Measurements from ENCODE around the gene ACYP1. TPM values are rescaled to one million over a fixed set of nuclear protein-coding genes. Genes with fewer than 3 reads are reported as not detected.

Gene ACYP1
- total RNA-seq (2014; rRNA removed; shearing (Covaris generic)): 97.5 and 121 TPM in 2 replicates
- 65.0 and 80.9 TPM in 2 replicates for total RNA-seq (2022)
- percentile 86 among the genes with signal in this experiment for Bru-seq, nascent RNA
- BruChase-seq, experiment 1, labeled RNA remaining after a 6-hour chase: percentile 95 among the genes with signal in this experiment
- percentile 92 among the genes with signal in this experiment for BruChase-seq, experiment 2, labeled RNA remaining after a 2-hour chase
- long read RNA-seq, transcript ACYP1-201 (3 exons, 627 nt): major isoform, 52 of 78 reads
- long read RNA-seq, partial matches to known transcripts: 0 of 78 reads
- long read RNA-seq, other reads (novel, unspliced or antisense): 22 of 78 reads

DNA sequence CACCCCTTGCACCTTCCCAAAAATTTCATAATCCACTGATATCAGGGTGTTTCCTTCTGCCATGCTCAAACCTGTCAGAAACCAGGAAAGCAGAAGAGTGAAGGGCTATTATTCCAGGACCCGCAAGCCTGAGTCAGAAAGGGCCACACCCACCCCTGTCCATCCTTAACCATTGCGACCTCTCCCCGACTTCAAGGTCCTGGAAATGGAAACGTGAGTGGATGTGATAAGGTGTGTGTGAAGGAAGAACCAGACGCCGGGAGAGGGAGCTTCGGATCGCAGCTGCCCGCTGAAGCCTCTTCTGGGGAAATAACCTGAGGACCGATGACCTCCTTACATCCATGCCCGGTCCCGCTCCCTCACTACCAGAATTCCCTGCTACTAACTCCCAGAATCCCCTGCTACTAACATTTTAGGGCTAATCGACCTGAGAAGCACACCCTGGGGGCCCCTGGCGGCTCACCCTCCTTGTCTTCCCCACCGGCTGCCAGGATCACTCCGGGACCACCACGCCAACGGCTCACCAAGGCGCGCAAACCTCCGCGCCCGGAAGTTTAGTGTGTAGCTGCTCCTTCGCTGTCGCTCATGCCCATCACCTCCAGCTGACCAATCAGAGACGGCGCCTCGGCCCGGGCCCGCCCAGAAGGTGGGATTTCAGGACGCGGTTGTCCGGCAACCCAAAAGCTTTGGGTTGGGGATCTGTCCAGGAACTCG is at the start of gene ACYP1:
ACYP1 (minus strand) TSS at position 534 of the 714 bp plus-strand sequence; CDS start at position 63, 471 bp downstream.
- peak; percentile 94 for DNase-seq (ENCODE audit: low spot score)
- no peaks in the 10 kb centered on the region for H4K20me1 ChIP-seq (ENCODE audit: insufficient read depth, low read length)
- H3K9me2 ChIP-seq (ENCODE audit: insufficient read depth, low read length): no peaks in the 10 kb centered on the region
- intact Hi-C loops (cut with micrococcal nuclease; ENCODE audit: unreplicated experiment): loop anchor here (10.0 kb wide), 1 partner anchor 241 kb away; no protein-coding TSS in a partner anchor
- peak within 1 kb of the TSS; percentile 72 for H3K4me2 ChIP-seq (ENCODE audit: low read length)
- H3K27ac ChIP-seq (ENCODE audit: low read depth, low read length, poor library complexity, severe bottlenecking): peak within 1 kb of the TSS; percentile 41
- TF ChIP-seq, protein P1, sequence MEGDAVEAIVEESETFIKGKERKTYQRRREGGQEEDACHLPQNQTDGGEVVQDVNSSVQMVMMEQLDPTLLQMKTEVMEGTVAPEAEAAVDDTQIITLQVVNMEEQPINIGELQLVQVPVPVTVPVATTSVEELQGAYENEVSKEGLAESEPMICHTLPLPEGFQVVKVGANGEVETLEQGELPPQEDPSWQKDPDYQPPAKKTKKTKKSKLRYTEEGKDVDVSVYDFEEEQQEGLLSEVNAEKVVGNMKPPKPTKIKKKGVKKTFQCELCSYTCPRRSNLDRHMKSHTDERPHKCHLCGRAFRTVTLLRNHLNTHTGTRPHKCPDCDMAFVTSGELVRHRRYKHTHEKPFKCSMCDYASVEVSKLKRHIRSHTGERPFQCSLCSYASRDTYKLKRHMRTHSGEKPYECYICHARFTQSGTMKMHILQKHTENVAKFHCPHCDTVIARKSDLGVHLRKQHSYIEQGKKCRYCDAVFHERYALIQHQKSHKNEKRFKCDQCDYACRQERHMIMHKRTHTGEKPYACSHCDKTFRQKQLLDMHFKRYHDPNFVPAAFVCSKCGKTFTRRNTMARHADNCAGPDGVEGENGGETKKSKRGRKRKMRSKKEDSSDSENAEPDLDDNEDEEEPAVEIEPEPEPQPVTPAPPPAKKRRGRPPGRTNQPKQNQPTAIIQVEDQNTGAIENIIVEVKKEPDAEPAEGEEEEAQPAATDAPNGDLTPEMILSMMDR (conservative IDR thresholded peaks at IDR 0.05; ENCODE audit: low read length): no peak
- TF ChIP-seq EZH2phosphoT487 (IDR thresholded peaks at IDR 0.05; ENCODE audit: borderline replicate concordance, low read depth, low read length): no peak
- CTCF ChIA-PET (ENCODE audit: unreplicated experiment): interaction anchor here (0.9 kb wide), 1 partner anchor 122 kb away, joined by 4 read pairs; no protein-coding TSS in a partner anchor
- peaks cover 39% of the 10 kb centered on the region for H3K79me2 ChIP-seq (ENCODE audit: insufficient read depth, low read depth, low read length)
- peaks cover 24% of the 10 kb centered on the region for H3K4me1 ChIP-seq (ENCODE audit: insufficient read depth, low read length, poor library complexity, severe bottlenecking)
- peaks cover 29% of the 10 kb centered on the region for H3K36me3 ChIP-seq (ENCODE audit: insufficient read depth, low read length)
- POLR2A ChIA-PET: interaction anchor here (0.6 to 1.3 kb wide), 9 partner anchors 11 to 663 kb away, joined by 3 to 4 read pairs (median 3); partner anchors contain the start of gene RPS6KL1
- peak within 1 kb of the TSS; percentile 59; the same call in 1 of the 2 replicates for H2AFZ ChIP-seq (ENCODE audit: low read length)
- H3K4me3 ChIP-seq (ENCODE audit: low read depth, low read length, poor library complexity, severe bottlenecking): peak within 1 kb of the TSS; percentile 77
- no TSS peak for BruUV-seq (replicated peaks)
- peaks cover 13% of the 10 kb centered on the region for H3K9me3 ChIP-seq (ENCODE audit: low read length)

DNA sequence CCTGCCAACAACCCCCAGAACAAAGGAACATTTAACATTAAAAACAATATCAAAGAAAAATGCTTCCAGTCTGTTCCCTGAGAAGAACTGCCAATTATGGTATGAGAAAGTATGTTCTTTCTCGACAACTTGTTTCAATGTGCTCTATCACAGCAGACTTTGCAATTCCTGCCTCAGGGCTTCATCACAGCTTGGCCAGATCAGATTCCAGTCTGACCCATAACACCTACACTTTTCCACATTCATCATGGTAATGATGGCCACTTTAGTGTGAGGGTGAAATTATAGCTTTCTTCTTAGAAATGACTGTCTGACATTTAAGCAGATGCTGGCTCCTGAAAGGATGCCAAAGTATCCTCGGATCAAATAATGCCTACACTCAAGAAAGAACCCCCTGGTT is 46.1 kb upstream of the ACYP1 start:
- ChIA-PET POLR2A (no interaction called here), CTCF (ENCODE audit: unreplicated experiment) (no interaction called here)
- H3K27ac ChIP-seq (ENCODE audit: low read depth, low read length, poor library complexity, severe bottlenecking): no peak overlapping the region
- no peak overlapping the region for H2AFZ ChIP-seq (ENCODE audit: low read length)
- intact Hi-C loops (cut with micrococcal nuclease; ENCODE audit: unreplicated experiment): no loop called here
- H3K9me2 ChIP-seq (ENCODE audit: insufficient read depth, low read length): no peaks in the 10 kb centered on the region
- no peak for DNase-seq (ENCODE audit: low spot score)
- no peak overlapping the region for H3K4me2 ChIP-seq (ENCODE audit: low read length)
- BruUV-seq (replicated peaks): no TSS peak
- no peak overlapping the region for H3K4me3 ChIP-seq (ENCODE audit: low read depth, low read length, poor library complexity, severe bottlenecking)
- no peaks in the 10 kb centered on the region for H3K79me2 ChIP-seq (ENCODE audit: insufficient read depth, low read depth, low read length)
- TF ChIP-seq EZH2phosphoT487 (IDR thresholded peaks at IDR 0.05; ENCODE audit: borderline replicate concordance, low read depth, low read length): no peak
- TF ChIP-seq, protein P1 (conservative IDR thresholded peaks at IDR 0.05; ENCODE audit: low read length): no peak
- H4K20me1 ChIP-seq (ENCODE audit: insufficient read depth, low read length): no peaks in the 10 kb centered on the region
- peaks cover 93% of the 10 kb centered on the region for H3K36me3 ChIP-seq (ENCODE audit: insufficient read depth, low read length)
- no peaks in the 10 kb centered on the region for H3K9me3 ChIP-seq (ENCODE audit: low read length)
- no peaks in the 10 kb centered on the region for H3K4me1 ChIP-seq (ENCODE audit: insufficient read depth, low read length, poor library complexity, severe bottlenecking)
